LoVo (cell line): ENCODE measurements around the gene CXorf66.
"Not testable (repeated sequence)": the region's sequence is repeated elsewhere in the genome, so short reads cannot be mapped to it uniquely, and the experiment has no call there.

Experiments used
- DNase-seq: peaks from one replicate; pipeline ENCODE4 v3.0.0-alpha.2; 2016; ENCODE audit warnings: low spot score

CXorf66 gene

DNA sequence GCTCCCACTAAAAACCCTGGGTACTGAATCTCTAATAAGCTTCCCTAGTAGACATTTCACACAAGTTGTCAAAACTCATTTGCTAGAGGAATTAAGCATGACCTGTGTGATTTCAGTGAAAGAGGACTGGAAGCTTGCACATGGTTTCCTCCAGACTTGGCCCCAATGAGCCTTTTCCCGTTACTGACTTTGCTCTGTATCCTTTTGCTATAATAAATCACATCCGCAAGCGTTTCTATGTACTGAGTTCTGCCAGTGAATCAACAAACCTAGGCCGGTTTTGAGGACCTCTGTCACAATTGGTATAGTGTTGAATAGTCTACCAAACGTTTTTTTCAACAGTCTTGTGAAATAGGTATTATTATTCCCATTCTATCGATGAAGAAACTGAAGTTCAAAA is 40.6 kb downstream of the CXorf66 start:
- DNase-seq = no peak

DNA sequence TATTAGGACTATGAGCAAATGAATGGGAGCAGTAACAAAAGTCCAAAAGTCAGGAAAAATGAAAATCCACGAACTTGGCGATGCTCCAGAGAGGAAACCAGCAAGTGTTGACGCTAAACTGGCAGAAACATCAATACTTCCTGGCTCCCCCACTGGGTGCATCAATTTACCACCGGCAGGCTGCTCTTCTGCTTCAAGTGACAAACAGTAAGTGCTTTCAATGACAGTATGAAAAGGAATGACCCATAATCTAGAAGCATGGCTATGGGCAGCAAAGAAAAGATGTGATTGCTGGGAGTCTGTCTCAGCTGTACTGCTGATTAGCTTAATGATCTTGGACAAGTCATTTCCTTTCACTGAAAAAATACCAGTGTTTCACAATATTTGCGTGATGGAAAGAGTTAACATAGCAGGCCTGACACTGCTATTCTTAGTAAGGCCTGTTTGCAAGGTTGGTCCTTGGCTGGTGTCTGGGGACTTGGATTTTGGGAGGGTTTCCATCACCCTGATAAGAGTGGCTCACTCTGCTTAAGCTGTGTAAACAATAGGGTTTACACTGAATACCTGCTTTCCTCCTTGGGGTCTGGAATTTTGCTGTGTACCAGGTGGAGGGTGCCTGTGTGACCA is 41.1 kb downstream of the CXorf66 start:
- no peak for DNase-seq

DNA sequence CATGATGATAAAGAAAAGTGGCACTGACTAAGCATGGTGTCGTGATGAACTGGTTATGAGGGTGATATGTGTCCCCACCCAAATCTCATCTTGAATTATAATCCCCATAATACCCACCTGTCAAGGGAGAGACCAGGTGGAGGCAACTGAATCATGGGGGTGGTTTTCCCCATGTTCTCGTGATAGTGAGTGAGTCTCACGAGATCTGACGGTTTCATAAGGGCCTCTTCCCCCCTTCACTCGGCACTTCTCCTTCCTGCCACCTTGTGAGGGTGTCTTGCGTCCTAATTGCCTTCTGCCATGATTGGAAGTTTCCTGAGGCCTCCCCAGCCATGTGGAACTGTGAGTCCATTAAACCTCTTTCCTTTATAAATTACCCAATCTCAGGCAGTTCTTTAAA is 44.2 kb downstream of the CXorf66 start:
- not testable (repeated sequence) for DNase-seq

DNA sequence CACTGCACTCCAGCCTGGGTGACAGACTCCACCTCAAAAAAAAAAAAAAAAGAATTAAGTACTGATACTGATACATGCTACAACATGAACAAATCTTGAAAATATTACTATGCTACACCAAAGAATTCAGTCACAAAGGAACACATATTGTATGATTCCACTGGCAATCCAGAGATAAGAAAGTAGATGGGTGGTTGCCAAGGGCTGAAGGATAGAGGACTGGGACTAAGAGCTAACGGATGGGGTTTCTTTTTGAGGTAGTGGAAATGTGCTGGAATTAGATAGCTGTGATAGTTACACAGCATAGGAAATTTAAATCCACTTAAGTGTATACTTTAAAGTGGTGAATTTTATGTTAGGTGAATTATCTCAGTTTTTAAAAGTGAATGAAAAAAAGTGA is 45.0 kb downstream of the CXorf66 start:
- DNase-seq = no peak

DNA sequence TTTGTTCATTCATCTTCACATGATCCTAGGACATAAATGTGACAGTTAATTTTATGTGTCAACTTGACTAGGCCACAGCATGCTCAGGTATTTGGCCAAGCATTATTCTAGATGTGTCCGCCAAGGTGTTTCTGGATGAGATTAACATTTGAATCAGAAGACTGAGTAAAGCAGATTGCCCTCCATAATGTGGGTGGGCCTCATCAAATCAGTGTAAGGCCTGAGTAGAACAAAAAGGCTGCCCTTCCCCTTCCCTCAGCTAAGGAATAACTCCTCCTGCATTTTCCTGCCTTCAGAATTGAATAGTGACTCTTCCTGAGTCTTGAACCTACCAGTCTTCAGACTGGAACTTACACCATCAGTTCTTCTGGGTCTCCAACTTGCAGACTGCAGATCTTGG is 50.9 kb downstream of the CXorf66 start:
- no peak for DNase-seq

GRCh38 chrX:139909712-139910111 is 55.6 kb downstream of the CXorf66 start:
- DNase-seq = no peak

DNA sequence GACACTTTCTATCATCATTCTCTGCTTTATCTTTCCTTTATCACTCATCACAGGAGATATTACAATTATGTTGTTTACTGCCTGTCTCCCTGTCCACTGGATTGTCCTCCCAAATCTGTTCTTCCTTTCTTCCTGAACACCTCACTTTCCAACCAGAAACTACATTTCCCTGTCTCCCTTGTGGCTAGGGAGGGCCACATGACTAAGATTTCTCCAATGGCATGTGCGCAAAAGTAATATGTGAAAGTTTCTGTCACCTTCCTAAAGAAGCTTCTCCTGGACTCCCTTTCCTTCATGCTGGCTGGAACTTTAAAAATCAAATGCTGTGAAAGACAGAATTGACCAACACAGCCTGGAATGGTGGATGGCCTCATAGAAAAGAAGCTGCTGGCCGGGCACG is 58.2 kb downstream of the CXorf66 start:
- no peak for DNase-seq

DNA sequence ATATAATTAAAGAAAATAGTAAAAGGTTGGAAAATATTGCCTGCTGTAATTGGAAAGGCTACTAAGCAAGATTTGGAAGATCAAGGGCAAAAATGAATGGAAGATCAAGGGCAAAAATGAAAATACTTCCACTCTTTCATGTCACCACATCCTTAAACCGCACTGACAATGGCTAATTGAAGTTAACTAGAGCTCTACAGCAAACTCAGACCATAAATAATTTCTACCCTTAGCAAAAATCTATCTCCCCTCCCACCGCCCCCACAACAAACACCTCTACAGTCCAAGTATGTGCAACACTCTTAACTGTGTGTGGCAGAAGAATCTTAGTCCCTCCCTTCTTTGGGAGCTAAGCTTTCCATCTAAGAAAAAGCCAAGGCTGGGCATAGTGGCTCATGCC is 59.6 kb downstream of the CXorf66 start:
- DNase-seq = no peak
